RWPE2 (cell line): ENCODE results near the gene RPS19BP1.

ENCODE experiments used
- ATAC-seq: fragments of 200-7000 bp; cut with Tn5 transposase; 3 replicates; pipeline ENCODE4 v1.9.1; 2021; ENCODE audit warnings: low read depth
- DNase-seq: peaks from one replicate; pipeline ENCODE4 v3.0.0-alpha.2; 2020; ENCODE audit warnings: low spot score
- H3K27ac ChIP-seq: fragments of 450-650 bp; 2 replicates; pipeline ENCODE4 v1.5.1; 2017; ENCODE audit warnings: mild to moderate bottlenecking; ENCODE audit not compliant: poor library complexity, severe bottlenecking
- H3K27me3 ChIP-seq: fragments of 250-450 bp; sonication (Bioruptor Pico); 2 replicates; pipeline ENCODE4 v1.5.1; 2021; ENCODE audit warnings: mild to moderate bottlenecking, moderate library complexity; ENCODE audit not compliant: insufficient read depth, poor library complexity, severe bottlenecking
- H3K36me3 ChIP-seq: fragments of 250-450 bp; sonication (Bioruptor Pico); 2 replicates; pipeline ENCODE4 v1.5.1; 2020; ENCODE audit warnings: low read depth, mild to moderate bottlenecking, moderate library complexity
- H3K4me1 ChIP-seq: fragments of 250-450 bp; sonication (Bioruptor Pico); 2 replicates; pipeline ENCODE4 v1.5.1; 2021; ENCODE audit warnings: mild to moderate bottlenecking, moderate library complexity; ENCODE audit not compliant: insufficient read depth, poor library complexity, severe bottlenecking
- H3K4me3 ChIP-seq: fragments of 250-450 bp; sonication (Bioruptor Pico); 2 replicates; pipeline ENCODE4 v1.5.1; 2021; ENCODE audit warnings: mild to moderate bottlenecking, moderate library complexity; ENCODE audit not compliant: severe bottlenecking
- H3K9me3 ChIP-seq: fragments of 250-450 bp; sonication (Bioruptor Pico); 2 replicates; pipeline ENCODE4 v1.5.1; 2021; ENCODE audit warnings: mild to moderate bottlenecking, moderate library complexity; ENCODE audit not compliant: severe bottlenecking
- TF ChIP-seq, protein P1 (sequence below): fragments of 450-650 bp; IDR thresholded peaks from one replicate; pipeline ENCODE4 v1.5.1; 2017; ENCODE audit warnings: mild to moderate bottlenecking, moderate library complexity; ENCODE audit not compliant: poor library complexity, severe bottlenecking

The RPS19BP1 gene

GRCh38 chr22:39520226-39521105, 12.1 kb downstream of the RPS19BP1 start, which contains the start of gene ATF4:
Gene ATF4, plus strand, starts transcription at chr22:39520562. Its CDS starts 884 bp downstream, at chr22:39521446.
- no peaks in the 10 kb centered on the region for H3K4me1 ChIP-seq
- peaks cover 47% of the 10 kb centered on the region for H3K36me3 ChIP-seq
- peak within 1 kb of the TSS; percentile 96 for H3K27ac ChIP-seq
- peak; percentile 7; the same call in 1 of the 3 replicates for ATAC-seq
- H3K4me3 ChIP-seq, result peak within 1 kb of the TSS; percentile 99
- H3K9me3 ChIP-seq, result no peaks in the 10 kb centered on the region
- DNase-seq, result no peak
- no peaks in the 10 kb centered on the region for H3K27me3 ChIP-seq
- TF ChIP-seq, protein P1, sequence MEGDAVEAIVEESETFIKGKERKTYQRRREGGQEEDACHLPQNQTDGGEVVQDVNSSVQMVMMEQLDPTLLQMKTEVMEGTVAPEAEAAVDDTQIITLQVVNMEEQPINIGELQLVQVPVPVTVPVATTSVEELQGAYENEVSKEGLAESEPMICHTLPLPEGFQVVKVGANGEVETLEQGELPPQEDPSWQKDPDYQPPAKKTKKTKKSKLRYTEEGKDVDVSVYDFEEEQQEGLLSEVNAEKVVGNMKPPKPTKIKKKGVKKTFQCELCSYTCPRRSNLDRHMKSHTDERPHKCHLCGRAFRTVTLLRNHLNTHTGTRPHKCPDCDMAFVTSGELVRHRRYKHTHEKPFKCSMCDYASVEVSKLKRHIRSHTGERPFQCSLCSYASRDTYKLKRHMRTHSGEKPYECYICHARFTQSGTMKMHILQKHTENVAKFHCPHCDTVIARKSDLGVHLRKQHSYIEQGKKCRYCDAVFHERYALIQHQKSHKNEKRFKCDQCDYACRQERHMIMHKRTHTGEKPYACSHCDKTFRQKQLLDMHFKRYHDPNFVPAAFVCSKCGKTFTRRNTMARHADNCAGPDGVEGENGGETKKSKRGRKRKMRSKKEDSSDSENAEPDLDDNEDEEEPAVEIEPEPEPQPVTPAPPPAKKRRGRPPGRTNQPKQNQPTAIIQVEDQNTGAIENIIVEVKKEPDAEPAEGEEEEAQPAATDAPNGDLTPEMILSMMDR, result no peak

DNA sequence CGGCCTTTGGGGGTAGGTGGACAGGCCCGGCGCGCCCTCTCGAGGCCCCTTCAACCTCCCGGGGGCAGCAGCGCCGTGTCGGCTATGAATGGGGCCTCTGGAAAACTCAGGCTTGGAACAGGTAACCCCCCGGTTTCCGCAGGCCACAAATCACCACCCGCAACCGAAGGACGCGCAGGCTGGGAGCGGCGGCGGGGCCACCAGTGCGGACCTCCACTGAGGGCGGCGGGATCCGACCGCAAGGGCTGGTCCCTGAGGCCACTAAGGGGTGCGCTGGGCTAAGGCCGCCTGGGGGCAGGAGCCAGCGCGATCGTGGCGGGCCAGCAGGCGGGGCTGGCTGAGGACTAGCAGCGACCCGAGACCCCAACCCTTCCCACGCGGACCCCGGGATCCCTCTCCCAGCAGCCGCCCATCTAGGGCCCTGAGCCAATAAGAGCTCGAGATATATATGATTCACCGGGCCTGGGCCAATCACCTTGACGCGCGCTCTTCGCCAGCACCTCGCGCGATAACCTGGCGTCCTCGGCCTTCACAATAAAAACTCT, 12.8 kb downstream of the RPS19BP1 start:
- Histone ChIP-seq H3K4me1 (no peaks in the 10 kb centered on the region), H3K9me3 (no peaks in the 10 kb centered on the region), H3K4me3 (peak overlapping the region; percentile 99), H3K27me3 (no peaks in the 10 kb centered on the region), H3K27ac (peak overlapping the region; percentile 96), H3K36me3 (peaks cover 54% of the 10 kb centered on the region)
- TF ChIP-seq, protein P1, result peak; percentile 40
- ATAC-seq (peak; percentile 71), DNase-seq (peak; percentile 97)

- DNase-seq (no peak), ATAC-seq (no peak; the same call in 2 of the 3 replicates)
- Histone ChIP-seq H3K36me3 (peaks cover 60% of the 10 kb centered on the region), H3K27me3 (no peaks in the 10 kb centered on the region), H3K9me3 (no peaks in the 10 kb centered on the region), H3K27ac (peak overlapping the region; percentile 96), H3K4me3 (peak overlapping the region; percentile 99), H3K4me1 (no peaks in the 10 kb centered on the region)
- TF ChIP-seq, protein P1, result no peak
These were observed 13.4 kb downstream of the RPS19BP1 start for GRCh38 chr22:39518996-39519680.

DNA sequence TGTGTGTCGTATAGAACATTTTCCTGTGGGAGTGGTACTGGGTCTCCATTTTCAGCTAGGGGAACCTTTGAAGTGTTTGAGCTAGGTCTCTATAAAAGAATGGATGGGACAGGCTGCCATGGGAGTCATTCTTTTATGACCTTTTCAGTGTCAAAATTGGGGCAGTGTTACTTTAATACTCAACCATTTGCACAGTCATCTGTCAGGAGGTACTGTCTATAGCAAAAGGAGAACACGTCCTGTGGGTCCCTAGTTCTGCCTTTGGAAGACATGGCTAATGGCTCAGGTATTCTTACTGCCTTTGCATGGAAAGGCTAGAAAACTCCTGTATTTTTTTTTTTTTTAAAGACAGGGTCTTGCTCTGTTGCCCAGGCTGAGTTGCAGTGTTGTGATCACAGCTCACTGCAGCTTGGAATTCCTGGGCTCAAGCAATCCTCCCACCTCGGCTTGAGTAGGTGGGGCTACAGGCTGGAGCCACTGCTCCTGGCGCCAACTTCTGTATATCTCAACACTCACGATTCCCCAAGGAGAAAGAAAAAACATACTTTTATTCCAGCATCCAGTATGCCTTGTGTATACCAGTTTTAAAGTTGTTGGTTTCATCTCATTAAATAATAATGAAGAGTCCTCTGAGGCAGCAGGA, 14.3 kb downstream of the RPS19BP1 start:
- TF ChIP-seq, protein P1, result no peak
- Histone ChIP-seq H3K4me3 (no peak overlapping the region), H3K36me3 (peaks cover 65% of the 10 kb centered on the region), H3K27ac (peak overlapping the region; percentile 96), H3K27me3 (no peaks in the 10 kb centered on the region), H3K9me3 (no peaks in the 10 kb centered on the region), H3K4me1 (no peaks in the 10 kb centered on the region)
- ATAC-seq (no peak), DNase-seq (no peak)
